ENCODE results near the gene PRTN3. TPM values are rescaled to one million over a fixed set of nuclear protein-coding genes. Genes with fewer than 3 reads are reported as not detected.

The PRTN3 gene
- total RNA-seq, 1 donor from 2014 or later, result not detected

GRCh38 chr19:868458-869244 is 27.9 kb downstream of the PRTN3 start:
- H3K4me2 ChIP-seq, result no peak overlapping the region
- H3K27ac ChIP-seq, result no peak overlapping the region
- no peaks in the 10 kb centered on the region for H3K79me2 ChIP-seq (ENCODE audit: low read depth)
- peaks cover 10% of the 10 kb centered on the region for H3K27me3 Mint-ChIP-seq (ENCODE audit: insufficient read depth, low read depth)
- H3K27ac Mint-ChIP-seq, result no peak overlapping the region
- peaks cover 7% of the 10 kb centered on the region for H3K4me1 ChIP-seq
- H3K36me3 Mint-ChIP-seq, result peaks cover 11% of the 10 kb centered on the region
- no peaks in the 10 kb centered on the region for H3K9me3 ChIP-seq (ENCODE audit: low read depth)
- peaks cover 10% of the 10 kb centered on the region for H3K4me1 Mint-ChIP-seq
- H3K36me3 ChIP-seq, result no peaks in the 10 kb centered on the region
- peaks cover 39% of the 10 kb centered on the region for H3F3A ChIP-seq (ENCODE audit: low read depth)
- no peak overlapping the region for H2AFZ ChIP-seq (replicated peaks)
- H4K20me1 ChIP-seq (ENCODE audit: low read depth), result peaks cover 27% of the 10 kb centered on the region
- H3K9me3 Mint-ChIP-seq, result no peaks in the 10 kb centered on the region
- TF ChIP-seq EZH2 (IDR thresholded peaks at IDR 0.05) (no peak), CTCF (IDR thresholded peaks at IDR 0.05) (no peak), EZH2phosphoT487 (IDR thresholded peaks at IDR 0.05) (no peak)
- H3K9ac ChIP-seq, result no peak overlapping the region
- DNase-seq (ENCODE audit: low spot score), result no peak
- H3K27me3 ChIP-seq, result peaks cover under 1% of the 10 kb centered on the region
- no peak overlapping the region for H3K4me3 Mint-ChIP-seq
- no peak overlapping the region for H3K4me3 ChIP-seq

- Histone ChIP-seq H3K79me2 (ENCODE audit: low read depth) (no peaks in the 10 kb centered on the region), H4K20me1 (ENCODE audit: low read depth) (peaks cover 27% of the 10 kb centered on the region), H3K9me3 (ENCODE audit: low read depth) (no peaks in the 10 kb centered on the region), H3K27ac (no peak overlapping the region), H3K9ac (no peak overlapping the region), H3F3A (ENCODE audit: low read depth) (peaks cover 35% of the 10 kb centered on the region), H3K4me3 (no peak overlapping the region), H3K4me2 (no peak overlapping the region), H3K36me3 (no peaks in the 10 kb centered on the region), H2AFZ (replicated peaks) (no peak overlapping the region), H3K27me3 (no peaks in the 10 kb centered on the region), H3K4me1 (peaks cover 7% of the 10 kb centered on the region)
- Mint-ChIP-seq H3K4me1 (peaks cover 10% of the 10 kb centered on the region), H3K4me3 (peak overlapping the region; percentile 41), H3K9me3 (no peaks in the 10 kb centered on the region), H3K27me3 (ENCODE audit: insufficient read depth, low read depth) (peaks cover 9% of the 10 kb centered on the region), H3K27ac (no peak overlapping the region), H3K36me3 (peaks cover 11% of the 10 kb centered on the region)
- TF ChIP-seq EZH2 (IDR thresholded peaks at IDR 0.05), result no peak
- no peak for TF ChIP-seq CTCF (IDR thresholded peaks at IDR 0.05)
- TF ChIP-seq EZH2phosphoT487 (IDR thresholded peaks at IDR 0.05), result no peak
- DNase-seq (ENCODE audit: low spot score), result no peak
These were observed 28.7 kb downstream of the PRTN3 start for GRCh38 chr19:869245-870177.

GRCh38 chr19:870314-870713 is 29.5 kb downstream of the PRTN3 start:
- H2AFZ ChIP-seq (replicated peaks), result no peak overlapping the region
- H3K4me3 Mint-ChIP-seq, result no peak overlapping the region
- H3K4me1 ChIP-seq, result peaks cover 7% of the 10 kb centered on the region
- no peak for TF ChIP-seq CTCF (IDR thresholded peaks at IDR 0.05)
- TF ChIP-seq EZH2phosphoT487 (IDR thresholded peaks at IDR 0.05), result no peak
- TF ChIP-seq EZH2 (IDR thresholded peaks at IDR 0.05), result no peak
- peaks cover 35% of the 10 kb centered on the region for H3F3A ChIP-seq (ENCODE audit: low read depth)
- no peak overlapping the region for H3K9ac ChIP-seq
- no peaks in the 10 kb centered on the region for H3K79me2 ChIP-seq (ENCODE audit: low read depth)
- peak overlapping the region; percentile 59 for H3K27ac Mint-ChIP-seq
- H3K4me2 ChIP-seq, result no peak overlapping the region
- peaks cover 8% of the 10 kb centered on the region for H3K27me3 Mint-ChIP-seq (ENCODE audit: insufficient read depth, low read depth)
- peaks cover 24% of the 10 kb centered on the region for H4K20me1 ChIP-seq (ENCODE audit: low read depth)
- no peak for DNase-seq (ENCODE audit: low spot score)
- H3K4me1 Mint-ChIP-seq, result peaks cover 10% of the 10 kb centered on the region
- H3K27me3 ChIP-seq, result no peaks in the 10 kb centered on the region
- H3K9me3 ChIP-seq (ENCODE audit: low read depth), result no peaks in the 10 kb centered on the region
- H3K27ac ChIP-seq, result no peak overlapping the region
- H3K36me3 ChIP-seq, result no peaks in the 10 kb centered on the region
- no peak overlapping the region for H3K4me3 ChIP-seq
- peaks cover 11% of the 10 kb centered on the region for H3K36me3 Mint-ChIP-seq
- H3K9me3 Mint-ChIP-seq, result no peaks in the 10 kb centered on the region

All from neural progenitor cell (in vitro differentiated cells).